Activated CD4-positive, alpha-beta memory T cell treated with anti-CD3 and anti-CD28 coated beads for 36 hours (primary cell): Measurements from ENCODE around the gene SNF8. TPM values are rescaled to one million over a fixed set of nuclear protein-coding genes. Genes with fewer than 3 reads are reported as not detected.
"Not testable (repeated sequence)": the region's sequence is repeated elsewhere in the genome, so short reads cannot be mapped to it uniquely, and the experiment has no call there.

ENCODE experiments used
- CTCF ChIA-PET: fragments of 350-600 bp; sonication (Branson Sonifier 250); formaldehyde crosslinking; loops from one replicate; lab custom pipeline; 2021; ENCODE audit warnings: antibody characterized with exemption, inconsistent platforms; lab: Charles Lee
- POLR2A ChIA-PET: fragments of 350-600 bp; sonication (Branson Sonifier 250); formaldehyde crosslinking; loops from one replicate; lab custom pipeline; 2021; ENCODE audit warnings: antibody characterized with exemption; lab: Charles Lee
- DNase-seq: peaks from one replicate; pipeline ENCODE4 v3.0.0-alpha.2; 2020
- H3K27ac Mint-ChIP-seq: one replicate; pipeline ENCODE4 v1.8.0; 2021; ENCODE audit warnings: mixed read lengths
- H3K27me3 Mint-ChIP-seq: one replicate; pipeline ENCODE4 v1.8.0; 2021; ENCODE audit warnings: mixed read lengths
- H3K36me3 Mint-ChIP-seq: one replicate; pipeline ENCODE4 v1.8.0; 2021; ENCODE audit warnings: mixed read lengths
- H3K4me1 Mint-ChIP-seq: one replicate; pipeline ENCODE4 v1.8.0; 2021; ENCODE audit warnings: low read depth, mixed read lengths
- H3K4me3 Mint-ChIP-seq: one replicate; pipeline ENCODE4 v1.8.0; 2021; ENCODE audit warnings: mild to moderate bottlenecking, mixed read lengths
- H3K9me3 Mint-ChIP-seq: one replicate; pipeline ENCODE4 v1.8.0; 2021; ENCODE audit warnings: mixed read lengths
- intact Hi-C: fragments of 100-400 bp; cut with micrococcal nuclease; formaldehyde crosslinking; loops from one replicate; pipeline ENCODE4 v1.15.1; 2023
- total RNA-seq, 2 experiments: library from RNA; stranded (reverse); gene quantifications; one replicate each; pipeline ENCODE4 v1.2.3, GENCODE V29; 2021

SNF8 gene
- total RNA-seq, 2 experiments from 2014 or later: 93.5 to 105 TPM

GRCh38 chr17:48970865-48971687 is 26.4 kb upstream of the SNF8 start:
- Mint-ChIP-seq H3K4me3 (no peak overlapping the region), H3K36me3 (no peaks in the 10 kb centered on the region), H3K27me3 (peaks cover 36% of the 10 kb centered on the region), H3K9me3 (no peaks in the 10 kb centered on the region), H3K27ac (no peak overlapping the region), H3K4me1 (peaks cover 3% of the 10 kb centered on the region)
- POLR2A ChIA-PET: interaction anchor here (0.6 kb wide), 1 partner anchor 68 kb away, joined by 3 read pairs; no protein-coding TSS in a partner anchor
- no peak for DNase-seq
- intact Hi-C loops: no loop called here
- CTCF ChIA-PET: interaction anchor here (1.0 kb wide), 1 partner anchor 62 kb away, joined by 4 read pairs; no protein-coding TSS in a partner anchor

- Mint-ChIP-seq H3K4me1 (peaks cover 3% of the 10 kb centered on the region), H3K27ac (no peak overlapping the region), H3K36me3 (no peaks in the 10 kb centered on the region), H3K4me3 (no peak overlapping the region), H3K27me3 (peaks cover 40% of the 10 kb centered on the region), H3K9me3 (no peaks in the 10 kb centered on the region)
- no peak for DNase-seq
- intact Hi-C loops: no loop called here
- ChIA-PET CTCF (interaction anchor here (1.0 kb wide), 1 partner anchor 63 kb away, joined by 4 read pairs; no protein-coding TSS in a partner anchor), POLR2A (interaction anchor here (0.5 kb wide), 1 partner anchor 275 kb away, joined by 3 read pairs; no protein-coding TSS in a partner anchor)
Measured at GRCh38 chr17:48970224-48970623, 25.6 kb upstream of the SNF8 start.

- peaks cover 29% of the 10 kb centered on the region for H3K27me3 Mint-ChIP-seq
- no peak overlapping the region for H3K4me3 Mint-ChIP-seq
- no peaks in the 10 kb centered on the region for H3K4me1 Mint-ChIP-seq
- no peaks in the 10 kb centered on the region for H3K36me3 Mint-ChIP-seq
- POLR2A ChIA-PET: interaction anchor here (0.6 kb wide), 1 partner anchor 13 kb away, joined by 3 read pairs; no protein-coding TSS in a partner anchor
- intact Hi-C loops: no loop called here
- DNase-seq: no peak
- H3K27ac Mint-ChIP-seq: no peak overlapping the region
- CTCF ChIA-PET: interaction anchor here (1.0 kb wide), 1 partner anchor 71 kb away, joined by 4 read pairs; no protein-coding TSS in a partner anchor
- H3K9me3 Mint-ChIP-seq: no peaks in the 10 kb centered on the region
Measured at GRCh38 chr17:48961516-48962233, 17.0 kb upstream of the SNF8 start.

GRCh38 chr17:48960834-48961515 is 16.3 kb upstream of the SNF8 start:
- no peak overlapping the region for H3K27ac Mint-ChIP-seq
- no peaks in the 10 kb centered on the region for H3K36me3 Mint-ChIP-seq
- H3K4me3 Mint-ChIP-seq: no peak overlapping the region
- H3K9me3 Mint-ChIP-seq: no peaks in the 10 kb centered on the region
- H3K4me1 Mint-ChIP-seq: no peaks in the 10 kb centered on the region
- no peak for DNase-seq
- H3K27me3 Mint-ChIP-seq: peaks cover 32% of the 10 kb centered on the region
- intact Hi-C loops: no loop called here
- CTCF ChIA-PET: interaction anchor here (0.6 to 1.1 kb wide), 2 partner anchors 72 to 79 kb away, joined by 4 read pairs; no protein-coding TSS in a partner anchor
- POLR2A ChIA-PET: interaction anchor here (0.6 kb wide), 1 partner anchor 12 kb away, joined by 3 read pairs; no protein-coding TSS in a partner anchor

- CTCF ChIA-PET: interaction anchor here (1.3 to 1.4 kb wide), 2 partner anchors 10 to 78 kb away, joined by 4 to 5 read pairs; partner anchors contain the start of gene SNF8
- Mint-ChIP-seq H3K4me1 (peaks cover 3% of the 10 kb centered on the region), H3K36me3 (no peaks in the 10 kb centered on the region), H3K9me3 (no peaks in the 10 kb centered on the region), H3K27me3 (peaks cover 17% of the 10 kb centered on the region), H3K4me3 (no peak overlapping the region), H3K27ac (no peak overlapping the region)
- peak; percentile 30 for DNase-seq
- POLR2A ChIA-PET: no interaction called here
- intact Hi-C loops: loop anchor here (5.0 kb wide), 1 partner anchor 78 kb away; no protein-coding TSS in a partner anchor
Measured at GRCh38 chr17:48954300-48954755, 9.7 kb upstream of the SNF8 start.

- Mint-ChIP-seq H3K27me3 (peaks cover 12% of the 10 kb centered on the region), H3K4me1 (peaks cover 3% of the 10 kb centered on the region), H3K9me3 (no peaks in the 10 kb centered on the region), H3K36me3 (no peaks in the 10 kb centered on the region), H3K4me3 (no peak overlapping the region), H3K27ac (no peak overlapping the region)
- POLR2A ChIA-PET: no interaction called here
- intact Hi-C loops: loop anchor here (5.0 kb wide), 1 partner anchor 79 kb away; no protein-coding TSS in a partner anchor
- CTCF ChIA-PET: interaction anchor here (0.6 to 1.1 kb wide), 3 partner anchors 79 to 928 kb away, joined by 3 read pairs; no protein-coding TSS in a partner anchor
- DNase-seq: peak; percentile 20
Measured at GRCh38 chr17:48952904-48953303, 8.3 kb upstream of the SNF8 start.

GRCh38 chr17:48951572-48951971 is 6.9 kb upstream of the SNF8 start:
- POLR2A ChIA-PET: no interaction called here
- no peak for DNase-seq
- no peak overlapping the region for H3K27ac Mint-ChIP-seq
- CTCF ChIA-PET: no interaction called here
- H3K4me1 Mint-ChIP-seq: peaks cover 3% of the 10 kb centered on the region
- peaks cover 11% of the 10 kb centered on the region for H3K27me3 Mint-ChIP-seq
- intact Hi-C loops: loop anchor here (5.0 kb wide), 1 partner anchor 81 kb away; no protein-coding TSS in a partner anchor
- no peaks in the 10 kb centered on the region for H3K36me3 Mint-ChIP-seq
- H3K4me3 Mint-ChIP-seq: no peak overlapping the region
- H3K9me3 Mint-ChIP-seq: no peaks in the 10 kb centered on the region

GRCh38 chr17:48945261-48945651 is 614 bp upstream of the SNF8 start:
- H3K9me3 Mint-ChIP-seq, intact Hi-C loops, DNase-seq, H3K27me3 Mint-ChIP-seq: not testable (repeated sequence)
- ChIA-PET POLR2A (interaction anchor here (0.9 to 2.4 kb wide), 5 partner anchors 15 to 247 kb away, joined by 4 to 16 read pairs (median 4); partner anchors contain the start of genes ATP5MC1 and UBE2Z), CTCF (interaction anchor here (1.0 to 1.6 kb wide), 4 partner anchors 9 to 104 kb away, joined by 3 to 9 read pairs (median 4); no protein-coding TSS in a partner anchor)
- peaks cover 10% of the 10 kb centered on the region for H3K36me3 Mint-ChIP-seq
- H3K4me3 Mint-ChIP-seq: peak overlapping the region; percentile 99
- H3K4me1 Mint-ChIP-seq: peaks cover 14% of the 10 kb centered on the region
- H3K27ac Mint-ChIP-seq: peak overlapping the region; percentile 83

GRCh38 chr17:48933035-48933434 is 11.6 kb downstream of the SNF8 start:
- H3K27me3 Mint-ChIP-seq: no peaks in the 10 kb centered on the region
- peaks cover 7% of the 10 kb centered on the region for H3K4me1 Mint-ChIP-seq
- H3K4me3 Mint-ChIP-seq: no peak overlapping the region
- intact Hi-C loops: no loop called here
- no peaks in the 10 kb centered on the region for H3K9me3 Mint-ChIP-seq
- peaks cover 43% of the 10 kb centered on the region for H3K36me3 Mint-ChIP-seq
- POLR2A ChIA-PET: no interaction called here
- no peak for DNase-seq
- H3K27ac Mint-ChIP-seq: no peak overlapping the region
- CTCF ChIA-PET: interaction anchor here (0.9 kb wide), 1 partner anchor 49 kb away, joined by 3 read pairs; no protein-coding TSS in a partner anchor

- peaks cover 11% of the 10 kb centered on the region for H3K4me1 Mint-ChIP-seq
- ChIA-PET CTCF (no interaction called here), POLR2A (interaction anchor here (0.9 to 1.5 kb wide), 3 partner anchors 14 to 15 kb away, joined by 4 to 5 read pairs (median 4); partner anchors contain the start of gene SNF8)
- no peak for DNase-seq
- H3K4me3 Mint-ChIP-seq: no peak overlapping the region
- intact Hi-C loops: no loop called here
- H3K27me3 Mint-ChIP-seq: no peaks in the 10 kb centered on the region
- H3K9me3 Mint-ChIP-seq: no peaks in the 10 kb centered on the region
- H3K27ac Mint-ChIP-seq: peak overlapping the region; percentile 42
- peaks cover 53% of the 10 kb centered on the region for H3K36me3 Mint-ChIP-seq
Measured at GRCh38 chr17:48930435-48930873, 14.2 kb downstream of the SNF8 start.

- Mint-ChIP-seq H3K27me3 (no peaks in the 10 kb centered on the region), H3K9me3 (no peaks in the 10 kb centered on the region), H3K36me3 (peaks cover 56% of the 10 kb centered on the region), H3K4me1 (peaks cover 11% of the 10 kb centered on the region), H3K4me3 (no peak overlapping the region), H3K27ac (no peak overlapping the region)
- POLR2A ChIA-PET: interaction anchor here (1.2 kb wide), 1 partner anchor 14 kb away, joined by 5 read pairs; no protein-coding TSS in a partner anchor
- intact Hi-C loops: no loop called here
- CTCF ChIA-PET: no interaction called here
- DNase-seq: no peak
Measured at GRCh38 chr17:48929812-48930165, 14.9 kb downstream of the SNF8 start.
